Measurements from ENCODE around the gene MLLT6. TPM values are rescaled to one million over a fixed set of nuclear protein-coding genes. Genes with fewer than 3 reads are reported as not detected.
A peak's percentile ranks its signal among the peaks of the same experiment; 100 is the strongest.

The MLLT6 gene
- total and polyA plus RNA-seq, 10 of the 15 experiments (the other 5 are each of a cell fraction or from before 2014, with no cell fraction given): 4.8 to 105 (median 36.3) TPM

DNA sequence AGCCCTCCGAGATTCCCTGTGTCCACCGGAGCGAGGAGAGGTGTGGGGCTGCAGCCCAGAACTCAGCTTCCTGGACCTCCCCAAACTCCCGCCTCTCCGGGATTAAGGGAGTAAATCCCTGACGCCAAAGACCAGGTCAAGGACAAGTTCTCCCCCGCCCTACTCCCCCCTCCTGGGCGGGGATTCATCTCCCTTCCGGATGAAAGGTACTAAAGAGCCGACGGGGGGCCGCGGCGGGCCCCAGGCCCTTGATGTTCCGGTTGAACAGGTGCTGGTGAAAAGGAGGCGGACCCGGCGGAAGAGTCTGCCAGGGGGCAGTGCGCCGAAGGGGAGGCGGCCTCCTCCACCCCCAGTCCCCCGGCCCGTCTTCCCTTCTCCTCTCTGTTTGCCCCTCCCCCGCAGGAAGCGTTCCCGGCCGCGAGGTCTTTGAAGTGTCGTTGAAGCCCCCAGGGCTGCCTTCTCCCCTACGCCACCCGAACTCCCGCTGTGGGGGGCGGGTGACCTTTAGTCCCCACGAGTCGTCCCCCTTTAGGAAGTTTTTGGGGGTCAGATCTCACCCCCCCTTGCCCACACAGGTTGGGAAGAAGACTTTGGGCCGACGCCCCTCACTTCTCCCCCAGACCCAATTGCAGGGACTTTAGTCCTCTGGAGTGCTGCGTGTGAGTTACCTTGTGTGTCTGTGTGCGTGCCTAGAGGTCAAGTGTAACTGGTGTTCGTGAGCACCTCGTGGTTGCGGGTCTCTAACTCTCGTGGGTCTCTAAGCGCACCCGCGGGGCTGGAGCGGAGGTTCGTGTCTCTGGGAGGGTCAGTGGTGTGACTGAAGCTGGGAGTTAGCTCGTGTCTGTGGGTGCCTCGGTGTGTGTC is 1.1 kb upstream of the MLLT6 start (continued):
- TF ChIP-seq, protein P1, sequence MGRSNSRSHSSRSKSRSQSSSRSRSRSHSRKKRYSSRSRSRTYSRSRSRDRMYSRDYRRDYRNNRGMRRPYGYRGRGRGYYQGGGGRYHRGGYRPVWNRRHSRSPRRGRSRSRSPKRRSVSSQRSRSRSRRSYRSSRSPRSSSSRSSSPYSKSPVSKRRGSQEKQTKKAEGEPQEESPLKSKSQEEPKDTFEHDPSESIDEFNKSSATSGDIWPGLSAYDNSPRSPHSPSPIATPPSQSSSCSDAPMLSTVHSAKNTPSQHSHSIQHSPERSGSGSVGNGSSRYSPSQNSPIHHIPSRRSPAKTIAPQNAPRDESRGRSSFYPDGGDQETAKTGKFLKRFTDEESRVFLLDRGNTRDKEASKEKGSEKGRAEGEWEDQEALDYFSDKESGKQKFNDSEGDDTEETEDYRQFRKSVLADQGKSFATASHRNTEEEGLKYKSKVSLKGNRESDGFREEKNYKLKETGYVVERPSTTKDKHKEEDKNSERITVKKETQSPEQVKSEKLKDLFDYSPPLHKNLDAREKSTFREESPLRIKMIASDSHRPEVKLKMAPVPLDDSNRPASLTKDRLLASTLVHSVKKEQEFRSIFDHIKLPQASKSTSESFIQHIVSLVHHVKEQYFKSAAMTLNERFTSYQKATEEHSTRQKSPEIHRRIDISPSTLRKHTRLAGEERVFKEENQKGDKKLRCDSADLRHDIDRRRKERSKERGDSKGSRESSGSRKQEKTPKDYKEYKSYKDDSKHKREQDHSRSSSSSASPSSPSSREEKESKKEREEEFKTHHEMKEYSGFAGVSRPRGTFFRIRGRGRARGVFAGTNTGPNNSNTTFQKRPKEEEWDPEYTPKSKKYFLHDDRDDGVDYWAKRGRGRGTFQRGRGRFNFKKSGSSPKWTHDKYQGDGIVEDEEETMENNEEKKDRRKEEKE (IDR thresholded peaks at IDR 0.05): no peak
- TF ChIP-seq, protein P2, sequence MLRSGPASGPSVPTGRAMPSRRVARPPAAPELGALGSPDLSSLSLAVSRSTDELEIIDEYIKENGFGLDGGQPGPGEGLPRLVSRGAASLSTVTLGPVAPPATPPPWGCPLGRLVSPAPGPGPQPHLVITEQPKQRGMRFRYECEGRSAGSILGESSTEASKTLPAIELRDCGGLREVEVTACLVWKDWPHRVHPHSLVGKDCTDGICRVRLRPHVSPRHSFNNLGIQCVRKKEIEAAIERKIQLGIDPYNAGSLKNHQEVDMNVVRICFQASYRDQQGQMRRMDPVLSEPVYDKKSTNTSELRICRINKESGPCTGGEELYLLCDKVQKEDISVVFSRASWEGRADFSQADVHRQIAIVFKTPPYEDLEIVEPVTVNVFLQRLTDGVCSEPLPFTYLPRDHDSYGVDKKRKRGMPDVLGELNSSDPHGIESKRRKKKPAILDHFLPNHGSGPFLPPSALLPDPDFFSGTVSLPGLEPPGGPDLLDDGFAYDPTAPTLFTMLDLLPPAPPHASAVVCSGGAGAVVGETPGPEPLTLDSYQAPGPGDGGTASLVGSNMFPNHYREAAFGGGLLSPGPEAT (IDR thresholded peaks at IDR 0.05; ENCODE audit: low read depth): peak; percentile 84
- TF ChIP-seq GABPA (IDR thresholded peaks at IDR 0.05; ENCODE audit: low read depth): 0 out of 2 replicates have a peak, but pooled peaks have one; percentile 63
- peak; percentile 71 for TF ChIP-seq BACH1 (IDR thresholded peaks at IDR 0.05; ENCODE audit: borderline replicate concordance)
- no peak for TF ChIP-seq KLF5 (IDR thresholded peaks at IDR 0.05; ENCODE audit: partially characterized antibody)
- peak; percentile 52; the same call in 1 of the 2 replicates for TF ChIP-seq TCF12 (IDR thresholded peaks at IDR 0.05; ENCODE audit: low read depth, low read length)
- TF ChIP-seq STAT3 (IDR thresholded peaks at IDR 0.05; ENCODE audit: low read depth, low read length): no peak
- TF ChIP-seq, protein P3, sequence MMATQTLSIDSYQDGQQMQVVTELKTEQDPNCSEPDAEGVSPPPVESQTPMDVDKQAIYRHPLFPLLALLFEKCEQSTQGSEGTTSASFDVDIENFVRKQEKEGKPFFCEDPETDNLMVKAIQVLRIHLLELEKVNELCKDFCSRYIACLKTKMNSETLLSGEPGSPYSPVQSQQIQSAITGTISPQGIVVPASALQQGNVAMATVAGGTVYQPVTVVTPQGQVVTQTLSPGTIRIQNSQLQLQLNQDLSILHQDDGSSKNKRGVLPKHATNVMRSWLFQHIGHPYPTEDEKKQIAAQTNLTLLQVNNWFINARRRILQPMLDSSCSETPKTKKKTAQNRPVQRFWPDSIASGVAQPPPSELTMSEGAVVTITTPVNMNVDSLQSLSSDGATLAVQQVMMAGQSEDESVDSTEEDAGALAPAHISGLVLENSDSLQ (IDR thresholded peaks at IDR 0.05): no peak
- no peak for TF ChIP-seq MYB (IDR thresholded peaks at IDR 0.05; ENCODE audit: borderline replicate concordance, low read depth, low read length)
- 0 out of 2 replicates have a peak, but pooled peaks have one; percentile 48 for TF ChIP-seq ESRRA (IDR thresholded peaks at IDR 0.05; ENCODE audit: low read length)
- TF ChIP-seq TCF7 (IDR thresholded peaks at IDR 0.05; ENCODE audit: borderline replicate concordance): peak; percentile 59; the same call in 1 of the 2 replicates
- TF ChIP-seq NFXL1 (IDR thresholded peaks at IDR 0.05; ENCODE audit: borderline replicate concordance): no peak
- TF ChIP-seq, protein P4, sequence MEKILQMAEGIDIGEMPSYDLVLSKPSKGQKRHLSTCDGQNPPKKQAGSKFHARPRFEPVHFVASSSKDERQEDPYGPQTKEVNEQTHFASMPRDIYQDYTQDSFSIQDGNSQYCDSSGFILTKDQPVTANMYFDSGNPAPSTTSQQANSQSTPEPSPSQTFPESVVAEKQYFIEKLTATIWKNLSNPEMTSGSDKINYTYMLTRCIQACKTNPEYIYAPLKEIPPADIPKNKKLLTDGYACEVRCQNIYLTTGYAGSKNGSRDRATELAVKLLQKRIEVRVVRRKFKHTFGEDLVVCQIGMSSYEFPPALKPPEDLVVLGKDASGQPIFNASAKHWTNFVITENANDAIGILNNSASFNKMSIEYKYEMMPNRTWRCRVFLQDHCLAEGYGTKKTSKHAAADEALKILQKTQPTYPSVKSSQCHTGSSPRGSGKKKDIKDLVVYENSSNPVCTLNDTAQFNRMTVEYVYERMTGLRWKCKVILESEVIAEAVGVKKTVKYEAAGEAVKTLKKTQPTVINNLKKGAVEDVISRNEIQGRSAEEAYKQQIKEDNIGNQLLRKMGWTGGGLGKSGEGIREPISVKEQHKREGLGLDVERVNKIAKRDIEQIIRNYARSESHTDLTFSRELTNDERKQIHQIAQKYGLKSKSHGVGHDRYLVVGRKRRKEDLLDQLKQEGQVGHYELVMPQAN (conservative IDR thresholded peaks at IDR 0.05): peak; percentile 28; the same call in 1 of the 2 replicates
- TF ChIP-seq KAT2A (conservative IDR thresholded peaks at IDR 0.05; ENCODE audit: control insufficient read depth, low read depth, low read length): no peak
- TF ChIP-seq CEBPB (IDR thresholded peaks at IDR 0.05; ENCODE audit: borderline replicate concordance in 1 of 2, low read depth in 2 of 2, low read length in 2 of 2): no peak
- TF ChIP-seq BHLHE40 (IDR thresholded peaks at IDR 0.05; ENCODE audit: borderline replicate concordance in 1 of 2, low read depth in 2 of 2, low read length in 1 of 2): peak; percentile 24 to 30; a peak in 1 of 4 replicates
- no peak for TF ChIP-seq EZH2 (IDR thresholded peaks at IDR 0.05; ENCODE audit: borderline replicate concordance, control insufficient read depth, low read depth, low read length)
- no peak; the same call in none of the 2 replicates for TF ChIP-seq LARP7 (IDR thresholded peaks at IDR 0.05)
- no peak for TF ChIP-seq TBL1XR1 (IDR thresholded peaks at IDR 0.05; ENCODE audit: low read depth, low read length)
- TF ChIP-seq IRF4 (IDR thresholded peaks at IDR 0.05; ENCODE audit: low read depth, low read length): no peak
- no peak for TF ChIP-seq RFX5 (IDR thresholded peaks at IDR 0.05; ENCODE audit: low read depth, low read length)
- TF ChIP-seq SREBF1 (IDR thresholded peaks at IDR 0.05; ENCODE audit: low read length): 0 out of 2 replicates have a peak, but pooled peaks have one; percentile 18
